ENCODE measurements around the gene DNAJB5.

Gene DNAJB5

DNA sequence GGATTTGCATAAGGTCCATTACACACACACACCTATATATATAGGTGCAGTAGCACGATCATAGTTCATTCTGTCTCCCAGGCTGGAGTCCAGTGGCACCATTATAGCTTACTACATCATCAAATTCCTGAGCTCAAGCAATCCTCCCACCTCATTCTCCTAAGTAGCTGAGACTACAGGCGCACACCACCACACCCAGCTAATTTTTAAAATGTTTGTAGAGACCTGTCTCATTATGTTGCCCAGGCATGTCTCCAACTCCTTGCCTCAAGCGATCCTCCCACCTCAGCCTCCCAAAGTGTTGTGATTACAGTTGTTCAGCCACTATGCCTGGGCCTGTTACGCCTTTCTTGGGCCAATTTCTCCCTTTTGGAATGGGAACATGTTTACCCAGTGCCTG, 39.7 kb downstream of the DNAJB5 start:
- intact Hi-C loops (cut with DNase I) = no loop called here
- DNase-seq = no peak

GRCh38 chr9:35029852-35030251, 40.3 kb downstream of the DNAJB5 start:
- DNase-seq = no peak
- intact Hi-C loops (cut with DNase I) = no loop called here

DNA sequence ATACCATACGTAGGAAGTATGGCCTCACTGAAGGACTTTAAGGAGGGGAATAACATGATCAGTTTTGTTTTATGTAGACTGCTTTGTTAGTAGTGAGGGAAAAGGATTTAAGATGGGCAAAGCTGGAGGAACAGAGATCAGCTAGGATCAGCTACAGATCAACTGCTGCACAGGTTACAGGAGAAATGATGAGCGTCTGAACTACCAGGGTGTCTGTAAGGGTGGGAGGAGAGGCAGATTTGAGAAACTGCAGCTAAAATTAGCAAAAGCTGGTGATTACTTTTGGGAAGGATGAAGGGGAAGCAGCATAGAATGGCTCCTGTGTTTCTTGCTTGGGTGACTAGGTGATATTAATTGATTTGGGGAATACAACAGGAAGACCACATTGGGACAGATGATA, 43.6 kb downstream of the DNAJB5 start:
- intact Hi-C loops (cut with DNase I) = no loop called here
- DNase-seq = peak in 11 of 42 donors; percentile 4 to 66 (median 29)

GRCh38 chr9:35035851-35036701, 46.5 kb downstream of the DNAJB5 start:
- no peak for DNase-seq
- intact Hi-C loops (cut with DNase I) = no loop called here

DNA sequence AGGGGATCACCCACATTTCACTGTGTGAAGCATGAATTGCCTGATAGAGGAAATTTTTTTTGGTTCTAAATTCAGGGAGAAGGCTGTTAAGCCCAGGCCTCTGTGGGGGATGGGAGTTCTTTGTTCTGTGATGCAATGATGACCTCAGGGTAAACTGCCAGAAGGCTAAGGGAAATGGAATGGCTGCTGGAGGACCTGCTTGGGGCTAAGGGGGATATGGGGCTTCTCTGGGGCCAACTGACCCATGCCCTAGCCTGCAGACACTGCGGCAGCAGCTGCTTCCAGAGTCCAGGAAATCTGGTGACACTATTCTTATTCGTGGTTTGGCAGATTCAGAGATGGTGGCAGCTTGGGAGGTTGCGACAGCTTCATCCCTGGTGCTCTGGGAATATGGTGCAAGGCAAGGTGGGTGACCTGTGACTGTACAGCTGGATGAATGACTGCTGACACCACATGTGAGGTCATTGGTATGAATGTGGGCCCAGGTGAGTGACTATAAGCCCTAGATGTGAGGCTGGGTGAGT, 52.6 kb downstream of the DNAJB5 start:
- intact Hi-C loops (cut with DNase I) = no loop called here
- DNase-seq = no peak

- intact Hi-C loops (cut with DNase I) = no loop called here
- DNase-seq = no peak
Observed at GRCh38 chr9:35042891-35043545, 53.5 kb downstream of the DNAJB5 start.

DNA sequence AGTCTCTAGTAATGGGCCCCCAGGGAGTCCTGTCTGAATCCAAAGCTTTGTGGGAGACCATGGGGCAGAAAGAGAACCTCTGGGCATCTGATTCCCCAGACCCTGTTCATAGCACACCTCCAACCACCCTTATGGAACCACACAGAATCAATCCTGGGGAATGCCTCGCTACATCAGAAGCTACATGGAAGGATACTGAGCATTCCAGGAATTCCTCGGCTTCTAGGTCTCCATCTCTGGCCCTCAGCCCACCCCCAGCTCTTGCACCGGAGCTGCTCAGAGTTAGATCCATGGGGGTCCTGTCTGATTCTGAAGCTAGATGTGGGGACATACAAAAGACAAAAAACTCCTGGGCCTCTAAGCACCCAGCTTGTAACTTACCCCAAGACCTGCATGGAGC, 54.5 kb downstream of the DNAJB5 start:
- intact Hi-C loops (cut with DNase I) = no loop called here

More for the DNA sequence above, 54.5 kb downstream of the DNAJB5 start:
- no peak for DNase-seq

All from head of caudate nucleus (tissue), 42 donors.